Measurements from ENCODE around the gene TSSK2.

Gene TSSK2

DNA sequence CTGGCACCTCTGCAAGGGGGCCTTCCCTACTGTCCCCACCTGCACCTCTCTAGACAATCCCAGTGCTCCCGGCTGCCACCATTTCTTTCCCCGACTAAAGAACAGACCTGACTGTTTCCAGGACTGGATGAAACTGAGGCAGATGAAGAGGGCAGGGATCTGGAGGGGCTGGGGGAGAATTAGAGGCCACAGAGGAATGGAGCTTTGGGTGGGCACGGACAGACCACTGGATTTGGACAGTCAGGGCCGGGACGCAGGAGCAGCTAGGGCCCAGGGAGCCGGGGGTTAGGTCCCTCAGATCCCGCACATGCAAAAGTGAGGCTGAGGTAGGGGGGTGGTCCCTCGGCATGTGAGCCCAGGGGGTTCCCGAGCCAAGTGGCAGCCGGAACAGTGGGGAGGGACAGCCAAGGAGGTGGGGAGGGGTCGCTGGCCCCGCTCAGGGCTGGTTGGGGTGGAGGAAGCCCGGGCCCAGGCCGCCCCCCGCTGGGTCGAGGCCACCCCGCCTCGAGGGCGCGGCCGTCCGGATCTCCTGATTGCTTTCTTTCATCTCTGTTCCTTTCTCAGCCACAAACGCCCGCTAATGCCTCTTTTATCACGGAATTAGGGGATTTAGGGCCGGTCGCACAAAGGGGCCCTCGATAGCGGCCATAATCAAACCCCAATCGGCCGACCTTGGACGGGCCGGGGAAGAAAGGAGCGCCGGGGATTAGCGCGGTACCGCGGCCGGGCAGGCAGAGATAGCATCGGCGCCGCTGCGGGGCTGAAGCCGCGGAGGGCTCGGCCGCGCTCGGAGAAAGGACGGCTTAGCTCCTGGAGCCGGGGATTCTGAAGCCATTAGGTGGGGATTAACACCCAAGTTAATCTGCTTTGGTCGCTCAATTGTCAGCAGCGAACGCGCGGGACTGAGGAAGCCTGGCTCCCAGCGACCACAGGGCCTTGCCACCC is 38.2 kb downstream of the TSSK2 start:
- no peak for DNase-seq (ENCODE audit: low read depth, low spot score)

DNA sequence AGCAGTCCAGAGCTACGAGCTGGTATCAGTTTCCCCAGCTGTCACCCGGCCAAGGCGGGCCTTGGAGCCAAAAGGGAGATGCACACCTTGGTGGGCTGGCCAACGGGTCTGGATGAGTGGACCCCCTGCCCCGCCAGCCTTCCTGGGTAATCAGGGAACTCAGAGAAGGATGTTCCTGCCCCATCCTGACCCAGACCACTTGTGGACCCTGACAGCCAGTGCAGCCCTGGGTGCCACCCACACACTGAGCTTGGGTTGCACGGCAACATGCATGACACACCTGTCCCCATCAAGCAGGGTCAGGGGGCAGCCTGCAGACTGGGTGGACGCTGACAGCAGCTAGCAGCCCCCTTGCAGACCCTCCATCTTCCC is 38.8 kb downstream of the TSSK2 start:
- DNase-seq (ENCODE audit: low read depth, low spot score) = no peak

DNA sequence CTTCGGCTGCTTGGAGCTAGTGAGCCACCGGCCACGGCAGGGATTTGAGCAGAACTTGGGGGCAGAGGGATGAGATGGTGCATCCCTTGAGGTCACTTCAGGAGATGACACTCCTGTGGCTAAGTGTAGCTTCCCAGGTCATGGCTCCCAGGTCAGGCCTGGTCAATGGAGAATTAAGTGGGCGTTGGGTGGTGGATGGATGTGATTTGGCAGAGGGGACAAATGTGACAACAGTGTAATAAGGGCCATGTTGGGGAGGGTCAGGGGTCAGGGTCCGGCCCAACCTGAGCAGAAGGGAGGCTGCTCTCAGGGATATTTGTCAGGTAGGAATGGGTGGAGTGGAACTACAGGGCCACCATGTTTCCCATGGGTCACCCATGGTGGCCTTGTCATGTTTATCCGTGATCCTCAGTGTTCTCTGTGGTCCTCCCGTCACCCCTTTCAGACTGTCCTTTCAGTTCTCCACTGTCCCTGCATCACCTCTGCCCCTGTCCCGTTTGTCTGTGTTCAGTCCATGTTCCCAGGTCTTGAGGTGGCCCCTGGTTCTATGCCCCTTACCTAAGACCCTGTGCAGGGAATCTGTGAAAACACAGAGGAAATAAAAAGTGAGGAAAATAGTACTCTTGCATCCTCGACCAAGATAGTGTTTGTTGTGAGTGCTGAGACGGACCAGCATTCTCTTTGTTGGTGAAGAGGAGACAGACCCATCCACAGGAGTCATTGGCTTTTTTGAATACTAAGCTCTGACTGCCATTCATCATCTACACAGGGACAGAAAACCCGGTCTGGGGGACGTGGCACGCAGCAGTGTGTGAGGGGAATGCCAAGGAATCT is 41.3 kb downstream of the TSSK2 start:
- no peak for DNase-seq (ENCODE audit: low read depth, low spot score)

DNA sequence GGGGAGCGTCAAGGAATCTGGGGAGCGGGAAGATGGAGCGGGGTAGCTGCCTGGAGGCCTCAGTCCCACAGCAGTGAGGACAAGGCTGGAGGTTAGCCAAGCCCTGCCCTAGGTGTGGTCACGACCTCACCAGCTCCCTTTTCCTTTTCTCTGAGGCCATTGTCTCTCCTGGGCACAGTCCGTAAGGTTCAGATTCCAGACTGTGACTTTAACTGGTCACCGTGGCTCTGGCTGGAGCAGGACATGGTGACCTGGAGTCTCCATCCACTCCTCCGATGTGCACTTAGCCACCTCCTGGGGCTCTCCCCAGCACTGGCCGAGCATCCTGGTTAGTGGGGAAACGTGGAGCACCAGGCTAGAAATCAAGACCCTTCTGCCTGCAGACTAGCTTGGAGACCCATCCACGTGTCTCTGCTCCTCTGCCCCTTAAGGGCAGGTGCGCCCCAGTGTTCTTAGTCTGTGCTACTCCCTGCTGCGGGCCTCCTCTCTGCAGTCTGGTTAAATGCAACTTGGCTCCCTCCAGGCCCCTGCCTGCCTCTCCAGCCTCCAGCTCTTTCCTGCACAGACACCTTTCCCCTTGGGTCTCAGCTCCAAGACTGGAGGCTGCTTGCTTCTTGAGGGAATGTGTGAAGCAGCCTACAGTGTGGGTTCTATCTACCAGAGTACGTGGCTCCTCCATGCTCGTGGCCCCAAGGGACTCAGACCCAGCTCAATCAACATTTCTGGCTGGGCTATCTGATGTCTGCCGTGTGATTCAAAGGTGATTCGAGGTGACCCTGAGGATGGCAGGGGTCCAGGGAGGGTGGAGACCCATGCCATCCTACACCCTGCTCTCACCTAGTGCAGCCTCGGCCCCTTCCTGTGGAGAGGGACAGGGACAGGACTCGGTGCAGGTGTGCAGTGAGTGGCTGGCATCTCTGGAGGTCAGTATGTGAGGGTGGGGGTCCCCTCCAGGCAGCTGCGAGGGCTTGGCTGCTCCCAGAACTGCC is 42.2 kb downstream of the TSSK2 start:
- no peak for DNase-seq (ENCODE audit: low read depth, low spot score)

DNA sequence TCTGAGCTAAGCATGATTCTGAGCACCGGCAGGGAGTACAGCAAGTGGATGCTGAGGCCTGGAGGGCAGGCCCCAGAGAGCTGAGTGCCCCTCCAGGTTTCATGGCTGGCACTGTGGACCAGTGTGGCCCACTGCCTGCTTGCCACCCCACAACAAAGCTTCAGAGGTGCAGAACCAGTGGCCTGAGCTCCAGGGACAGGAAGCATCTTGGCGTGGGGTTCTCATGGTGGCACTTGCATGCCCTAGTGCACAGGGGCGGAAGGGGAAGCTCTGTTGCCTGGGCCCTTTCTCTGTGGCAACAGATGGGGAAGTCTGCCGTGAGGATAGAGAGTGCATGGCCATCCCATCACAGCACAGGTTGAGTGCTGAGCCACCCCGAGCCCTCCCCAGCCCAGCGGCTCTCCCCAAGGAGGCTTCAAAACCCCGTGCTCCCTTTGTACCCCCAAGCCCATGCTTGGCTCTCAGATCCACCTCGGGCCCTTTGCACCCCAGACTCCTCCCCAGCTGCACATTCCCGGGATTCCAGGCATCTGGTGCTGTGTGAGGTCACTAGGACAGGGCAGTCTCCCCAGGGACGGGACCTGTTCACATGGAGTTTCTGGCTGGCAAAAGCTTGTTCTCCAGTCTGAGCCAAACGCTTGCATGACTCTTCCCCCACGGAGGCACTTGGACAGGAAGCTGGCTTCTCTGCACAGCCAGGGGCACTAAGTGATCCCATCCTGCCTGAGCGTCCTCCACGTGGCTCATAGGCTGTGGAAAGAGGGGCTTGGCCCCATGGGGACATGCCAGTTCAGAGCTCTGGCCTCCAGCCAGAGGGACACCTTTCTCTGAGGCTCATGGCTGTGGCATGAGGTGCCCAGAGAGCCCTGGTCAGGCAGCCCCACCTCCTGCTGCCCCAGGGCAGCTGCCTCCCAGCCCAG is 43.3 kb downstream of the TSSK2 start:
- DNase-seq (ENCODE audit: low read depth, low spot score) = no peak

DNA sequence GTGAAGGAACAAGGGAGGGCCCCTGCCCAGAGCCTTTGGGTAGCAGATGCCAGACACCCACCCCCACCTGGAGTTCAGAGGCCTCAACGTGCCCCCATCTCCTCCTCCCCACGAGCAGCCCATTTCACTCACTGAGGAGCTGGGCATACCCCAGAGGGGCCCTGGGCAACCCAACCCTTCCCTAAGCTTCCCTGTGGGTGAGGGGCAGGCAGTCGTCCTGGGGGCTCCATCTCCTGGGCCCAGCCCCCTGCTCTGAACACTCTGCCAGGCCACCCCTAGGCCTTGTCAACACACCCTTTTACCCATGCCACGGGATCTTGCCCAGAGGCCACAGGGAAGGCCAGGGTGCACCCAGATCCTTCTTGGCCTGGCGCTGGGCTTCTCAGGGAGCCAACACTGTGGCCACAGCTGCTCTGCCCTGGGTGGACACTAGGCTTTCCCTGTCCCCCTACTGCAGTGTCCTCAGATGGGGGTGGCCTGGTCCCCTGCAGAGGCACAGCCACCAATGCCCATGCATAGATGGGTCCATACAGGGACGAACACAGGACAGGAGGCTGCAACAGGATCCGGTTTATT is 44.0 kb downstream of the TSSK2 start:
- no peak for DNase-seq (ENCODE audit: low read depth, low spot score)

DNA sequence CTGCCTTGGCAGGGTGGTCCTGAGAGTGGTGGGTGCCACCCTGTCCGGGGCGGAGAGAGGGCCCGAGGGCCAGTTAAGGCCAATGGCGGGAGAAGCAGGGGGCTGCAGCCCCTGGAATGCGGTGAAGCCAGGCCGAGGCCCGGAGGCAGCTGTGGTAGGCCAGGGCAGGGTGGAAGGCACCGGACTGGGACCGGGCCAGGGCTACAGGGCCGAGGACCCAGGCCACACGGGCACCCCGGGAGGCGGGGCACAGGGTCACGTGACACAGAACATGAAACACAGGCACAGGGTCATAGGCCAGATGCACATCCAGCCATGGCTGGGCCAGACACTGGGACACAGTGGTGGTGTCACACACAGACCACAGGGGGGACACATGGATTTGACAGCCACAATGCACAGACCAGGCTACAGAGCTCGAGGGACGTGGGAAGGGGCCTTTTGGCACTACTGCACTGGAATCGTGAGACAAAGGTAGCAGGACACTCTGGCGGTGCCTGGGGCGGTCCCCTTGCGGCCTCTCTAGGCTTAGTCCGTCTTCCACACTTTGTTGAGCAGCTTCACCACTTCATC is 44.6 kb downstream of the TSSK2 start:
- DNase-seq (ENCODE audit: low read depth, low spot score) = no peak

DNA sequence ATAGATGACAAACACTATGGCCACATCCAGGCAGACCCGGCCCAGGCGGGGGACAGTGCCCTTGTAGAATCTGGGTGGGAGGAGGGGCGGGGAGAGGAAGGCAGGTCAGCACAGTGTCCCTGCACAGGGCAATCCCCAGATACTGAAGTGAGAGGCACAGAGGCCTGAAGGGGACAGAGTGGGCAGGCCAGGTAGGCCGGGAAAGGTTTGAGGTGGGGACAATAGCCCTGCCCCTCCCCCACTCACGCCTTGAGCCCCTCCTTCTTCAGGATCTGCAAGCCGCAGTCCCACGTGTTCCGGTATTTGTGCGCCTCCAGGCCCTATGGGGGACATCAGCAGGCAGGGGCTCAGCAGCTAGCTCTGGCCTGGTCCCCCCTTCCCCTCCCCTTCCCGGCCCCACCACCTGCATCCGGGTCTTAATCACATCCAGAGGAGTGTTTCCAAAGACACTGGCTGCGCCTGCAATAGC is 45.1 kb downstream of the TSSK2 start:
- DNase-seq (ENCODE audit: low read depth, low spot score) = no peak

DNA sequence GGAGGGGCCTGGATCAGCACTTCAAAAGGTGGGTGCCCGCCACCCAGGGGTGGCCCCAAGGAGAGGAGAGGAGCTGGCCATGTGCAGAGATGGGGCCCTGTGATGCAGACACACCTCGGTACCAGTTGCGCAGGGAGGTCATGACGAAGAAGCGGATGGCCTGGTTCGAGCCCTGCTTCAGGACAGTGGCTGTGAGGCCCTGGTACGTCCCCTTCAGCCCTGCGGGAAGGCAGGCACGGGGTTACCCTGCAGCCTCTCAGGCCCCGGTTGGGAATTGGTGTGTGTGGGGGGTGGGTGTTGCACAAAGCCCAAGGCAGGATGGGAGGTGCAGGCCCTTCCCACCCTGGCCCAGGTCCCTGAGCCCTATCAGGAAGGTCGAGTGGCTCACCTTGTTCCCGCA is 45.6 kb downstream of the TSSK2 start:
- DNase-seq (ENCODE audit: low read depth, low spot score) = no peak

DNA sequence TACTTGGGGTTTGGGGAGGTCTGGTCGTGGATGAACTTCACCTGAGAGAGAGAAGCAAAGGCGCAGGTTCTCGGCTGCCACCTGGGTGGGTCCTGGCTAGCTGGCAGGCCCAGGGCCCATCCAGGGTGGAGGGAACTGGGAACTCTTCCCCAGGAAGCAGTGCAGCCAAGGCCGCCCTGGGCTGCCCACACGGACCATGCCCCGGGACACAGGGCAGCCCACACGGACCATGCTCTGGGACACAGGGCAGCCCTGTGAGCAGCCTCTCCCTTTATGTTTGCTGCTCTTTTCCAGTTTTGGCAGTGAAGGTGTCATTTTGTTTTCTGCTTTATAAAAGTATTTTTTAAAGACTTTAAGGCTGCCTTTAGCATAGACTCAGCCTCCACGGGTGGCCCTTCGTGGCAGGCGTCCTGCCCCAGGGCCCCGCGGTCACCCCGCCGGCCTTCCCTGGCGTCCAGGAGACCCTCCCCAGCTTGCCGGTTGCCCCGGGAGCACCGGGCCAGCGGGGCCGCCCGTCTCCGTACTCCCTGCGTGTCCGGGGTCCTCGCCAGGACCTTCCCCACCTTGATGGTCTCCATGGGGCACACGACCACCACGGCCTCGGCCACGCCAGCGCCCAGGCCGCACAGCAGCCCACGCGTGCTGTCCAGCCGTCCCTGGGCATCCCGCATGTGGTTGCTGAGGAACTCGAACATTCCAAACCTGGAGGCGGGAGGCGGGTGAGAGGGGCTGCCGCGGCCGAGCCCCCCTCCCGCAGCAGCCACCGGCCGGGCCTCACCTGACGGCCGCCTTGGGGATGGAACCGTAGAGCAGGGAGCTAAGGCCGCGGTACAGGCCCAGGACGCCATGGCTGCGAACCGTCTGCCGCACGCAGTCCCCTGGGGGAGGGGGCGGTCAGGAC is 46.3 kb downstream of the TSSK2 start:
- DNase-seq (ENCODE audit: low read depth, low spot score) = no peak

DNA sequence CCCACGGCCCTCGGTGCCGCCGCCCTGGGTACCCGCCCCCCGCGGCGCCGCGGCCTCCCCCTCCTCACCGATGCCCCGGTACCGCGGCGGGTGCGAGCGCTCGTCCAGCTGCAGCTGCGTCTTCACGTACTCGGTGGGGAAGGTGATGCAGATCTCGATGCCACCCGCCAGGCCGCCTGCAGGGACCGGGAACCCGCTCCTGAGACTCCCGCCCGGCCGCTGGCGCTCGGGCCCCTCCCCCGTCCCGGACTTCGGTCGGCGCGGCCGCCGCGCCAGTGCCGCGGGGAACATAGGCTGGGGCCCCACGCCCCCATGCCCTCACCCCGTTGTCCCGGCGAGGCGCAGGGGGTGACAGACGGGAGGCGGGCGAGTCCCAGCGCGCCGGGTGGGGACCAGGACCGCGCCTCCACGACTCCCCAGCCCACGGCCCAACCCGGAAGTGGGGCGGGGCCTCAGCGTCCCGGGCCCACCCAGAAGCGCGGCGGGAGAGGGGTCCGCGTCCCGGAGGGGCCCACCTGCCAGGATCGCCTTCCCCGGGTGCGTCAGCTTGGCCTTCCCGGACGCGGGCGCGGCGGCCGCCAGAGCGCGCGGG is 47.1 kb downstream of the TSSK2 start:
- no peak for DNase-seq (ENCODE audit: low read depth, low spot score)

DNA sequence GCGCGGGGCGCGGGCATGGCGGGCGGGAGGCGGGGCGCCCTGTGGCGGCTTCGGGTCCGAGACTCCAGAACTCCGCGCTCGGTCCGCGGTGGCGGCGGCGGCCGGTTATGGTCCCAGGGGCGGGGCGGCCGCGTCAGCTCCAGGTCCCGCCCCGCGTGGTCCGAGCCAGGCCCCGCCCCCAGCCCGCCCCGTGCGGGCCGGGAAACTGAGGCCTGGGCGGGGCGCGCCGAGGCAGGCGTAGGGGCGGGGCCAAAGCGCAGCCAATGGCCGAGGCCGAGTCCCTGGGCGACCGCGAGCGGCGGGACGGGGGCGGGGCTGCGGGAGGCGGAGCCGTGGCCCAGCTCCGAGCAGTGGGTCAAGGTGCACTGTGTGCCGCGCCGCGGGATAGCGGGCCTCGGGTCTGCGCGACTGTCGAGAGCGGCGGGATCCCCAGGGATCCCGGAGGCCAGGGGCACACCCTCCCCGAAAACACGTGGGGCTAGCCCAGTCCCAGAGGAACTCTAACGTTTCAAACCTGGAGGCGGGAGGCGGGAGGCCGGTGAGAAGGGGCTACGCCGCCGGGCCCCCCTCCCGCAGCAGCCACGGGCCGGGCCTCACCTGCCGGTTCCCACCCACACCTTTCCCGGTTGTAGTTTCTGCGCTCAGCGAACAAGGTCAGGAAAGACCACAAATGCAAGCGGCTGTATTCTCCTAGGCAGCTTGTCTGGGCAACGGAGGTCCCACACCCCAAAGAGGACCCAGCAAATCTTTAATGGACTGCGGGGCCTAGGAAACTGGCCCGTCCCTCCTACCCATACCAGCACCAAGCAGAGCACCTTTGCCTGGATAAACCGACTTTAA is 47.8 kb downstream of the TSSK2 start, which contains the start of gene SLC25A1:
TSS of gene SLC25A1 (minus strand) at position 80 of the 840 bp plus-strand sequence. CDS start at position 17, 63 bp downstream.
- no peak for DNase-seq (ENCODE audit: low read depth, low spot score)

DNA sequence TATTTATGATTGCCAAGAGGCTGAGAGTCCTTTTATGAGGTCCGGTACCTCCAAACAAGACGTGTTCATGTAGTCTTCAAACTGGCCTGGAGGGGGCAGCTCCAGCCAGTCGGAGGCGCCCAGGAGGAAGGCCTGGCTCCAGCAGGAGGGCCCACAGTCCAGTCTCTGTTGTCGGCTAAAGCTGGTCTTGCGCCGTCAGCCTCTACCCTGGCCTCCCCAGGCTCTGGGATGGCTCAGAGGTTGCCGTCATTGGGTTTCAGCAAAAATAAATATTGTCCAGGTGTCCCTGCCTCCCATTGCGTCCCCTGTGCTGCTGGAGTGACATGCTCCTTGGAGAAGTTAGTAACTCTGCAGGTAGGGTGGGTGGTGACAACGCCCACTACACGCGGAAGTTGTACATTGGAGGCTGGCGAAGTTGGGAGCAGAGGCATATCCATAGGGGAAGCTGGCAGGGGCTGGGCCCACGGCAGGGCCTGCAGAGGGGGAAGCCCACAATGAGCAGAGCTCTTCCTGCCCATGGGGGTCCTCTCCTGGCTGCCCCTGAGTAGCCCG is 48.5 kb downstream of the TSSK2 start:
- DNase-seq (ENCODE audit: low read depth, low spot score) = no peak

DNA sequence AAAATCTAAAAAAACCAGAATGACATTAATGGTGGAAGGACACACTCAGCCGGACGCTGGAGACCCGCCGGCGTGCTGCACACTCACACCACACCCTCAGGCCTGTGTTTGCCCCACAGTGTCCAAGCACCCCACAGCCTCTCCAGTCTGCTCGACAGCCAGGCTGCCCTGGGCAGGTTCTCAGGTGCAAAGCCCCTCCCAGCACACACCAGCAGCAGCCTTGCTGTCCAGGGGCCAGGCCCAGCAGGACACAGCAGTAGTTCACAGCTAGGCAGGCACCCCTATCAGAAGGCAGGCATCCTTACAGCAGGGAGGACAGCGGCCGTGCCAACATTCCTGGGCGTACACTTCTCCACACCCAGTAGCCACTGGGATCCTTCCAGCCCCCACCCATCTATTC is 49.1 kb downstream of the TSSK2 start:
- no peak for DNase-seq (ENCODE audit: low read depth, low spot score)

DNA sequence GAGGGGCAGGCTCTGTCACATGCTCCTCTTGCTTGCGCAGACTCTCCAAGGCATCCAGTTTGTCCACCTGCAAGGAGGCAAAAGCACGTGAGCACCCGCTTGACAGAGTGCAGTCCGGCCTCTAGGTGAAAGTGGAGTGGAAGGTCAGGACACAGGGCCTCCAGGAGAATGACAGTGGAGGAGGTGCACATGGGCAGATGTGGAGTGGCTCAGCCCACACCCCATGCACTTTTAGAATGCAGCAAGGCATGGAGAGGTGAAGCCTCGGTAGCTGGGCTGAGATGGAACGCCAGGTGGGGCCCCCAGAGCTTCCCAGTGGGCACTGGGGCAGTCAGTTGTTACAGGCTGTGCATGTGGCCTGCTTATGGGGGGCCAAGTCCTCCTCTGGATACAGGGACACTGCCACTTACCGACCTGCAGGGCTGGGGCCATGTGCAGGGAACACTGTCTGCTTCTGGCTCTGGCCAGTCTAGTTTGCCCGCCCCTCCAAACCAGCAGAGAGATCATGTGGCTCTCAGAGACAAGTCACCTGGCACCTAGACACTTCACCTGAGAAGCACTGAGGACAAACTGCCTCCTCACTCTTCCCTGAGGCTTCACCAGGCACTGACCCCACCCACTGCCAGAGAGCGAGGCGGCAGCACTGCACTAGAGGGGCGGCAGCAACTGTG is 49.8 kb downstream of the TSSK2 start:
- DNase-seq (ENCODE audit: low read depth, low spot score) = no peak

DNA sequence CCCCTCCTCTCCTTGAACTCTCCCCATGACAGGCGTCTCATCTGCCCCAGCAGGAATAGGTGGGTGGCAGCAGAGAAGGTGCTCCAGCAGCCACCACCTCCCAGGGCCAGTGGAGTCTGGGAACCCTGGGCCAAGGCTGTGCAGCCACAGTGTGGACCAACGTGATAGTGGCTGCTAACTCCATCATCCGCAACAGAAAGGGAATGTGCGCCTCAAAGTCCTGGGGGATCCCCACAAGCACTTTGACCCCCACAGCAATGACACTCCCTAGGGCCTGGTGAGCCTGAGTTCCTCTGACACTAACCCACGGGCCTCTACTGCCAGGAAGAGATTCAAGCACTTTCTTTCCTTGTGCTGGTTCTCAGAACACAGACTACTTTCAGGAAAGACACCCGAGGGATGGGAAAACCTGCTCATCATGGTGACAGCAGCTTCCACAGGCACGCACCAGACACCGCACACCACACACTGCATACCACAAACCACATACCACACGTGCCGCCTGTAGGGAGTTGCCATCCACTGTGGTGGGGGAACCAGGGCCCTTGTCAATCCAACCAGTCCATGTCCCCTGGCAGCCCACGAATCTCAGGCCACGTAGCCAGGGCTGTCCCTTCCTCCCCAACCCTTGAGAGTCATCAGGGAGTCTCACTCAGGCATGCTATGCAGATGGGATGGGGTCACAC is 50.8 kb downstream of the TSSK2 start:
- DNase-seq (ENCODE audit: low read depth, low spot score) = no peak

Data from iPS DF 19.7 (cell line).